Endothelial cell of umbilical vein (primary cell): ENCODE measurements around the gene NRF1. TPM values are rescaled to one million over a fixed set of nuclear protein-coding genes. Genes with fewer than 3 reads are reported as not detected.

Source experiments
- BruUV-seq: library from RNA; stranded (reverse); fragments of 400-500 nt; replicated peaks from 2 replicates; lab custom pipeline; 2021; lab: Mats Ljungman, UMichigan
- CTCF ChIA-PET: fragments of 300-600, 350-600 bp; sonication (Branson Sonifier 250); formaldehyde crosslinking; loops from one replicate; lab custom pipeline; 2021; ENCODE audit warnings: antibody characterized with exemption, inconsistent platforms; lab: Charles Lee
- POLR2A ChIA-PET: fragments of 300-600, 350-600 bp; sonication (Branson Sonifier 250); formaldehyde crosslinking; loops from one replicate; lab custom pipeline; 2021; ENCODE audit warnings: antibody characterized with exemption, inconsistent platforms; lab: Charles Lee
- DNase-seq: peaks from one replicate; pipeline ENCODE4 v3.0.0-alpha.2; 2011; ENCODE audit warnings: low read depth, low spot score
- FAIRE-seq: peaks from 2 replicates; lab custom pipeline; 2011; peaks lifted over from hg19 to GRCh38; lab: Jason Lieb, UNC
- H2AFZ ChIP-seq: 2 replicates; pipeline ENCODE4 v1.6.0; 2012; ENCODE audit warnings: low read depth, low read length, control low read depth, inconsistent platforms
- H3K27ac ChIP-seq: 2 replicates; pipeline ENCODE4 v1.5.1; 2011; ENCODE audit warnings: low read depth, mild to moderate bottlenecking, control low read depth, low read length, moderate library complexity; ENCODE audit not compliant: insufficient read depth
- H3K27me3 ChIP-seq, 2 experiments: 2 replicates each; pipeline versions ENCODE4 v1.6.0 to v1.6.1; 2011; ENCODE audit warnings: low read length in 2 of 2, mixed read lengths in 1 of 2; ENCODE audit not compliant: control insufficient read depth in 2 of 2, insufficient read depth in 2 of 2
- H3K36me3 ChIP-seq, 2 experiments: 2 replicates in 1 of 2; 3 replicates in 1 of 2; pipeline ENCODE4 v1.5.1; 2011; ENCODE audit warnings: low read length in 2 of 2, mild to moderate bottlenecking in 1 of 2, moderate library complexity in 1 of 2; ENCODE audit not compliant: control insufficient read depth in 2 of 2, insufficient read depth in 2 of 2; ENCODE audit errors: extremely low read depth in 1 of 2
- H3K4me1 ChIP-seq: 3 replicates; pipeline ENCODE4 v1.5.1; 2011; ENCODE audit warnings: mild to moderate bottlenecking, low read length; ENCODE audit not compliant: control insufficient read depth, insufficient read depth; ENCODE audit errors: extremely low read depth
- H3K4me2 ChIP-seq: 2 replicates; pipeline ENCODE4 v1.6.1; 2011; ENCODE audit warnings: low read length, control low read depth, mixed read lengths; ENCODE audit not compliant: insufficient read depth
- H3K4me3 ChIP-seq, 3 experiments: fragments of 200-600 bp in 1 of 3; sonication (generic), shearing (Covaris generic) in 1 of 3; replicated peaks in 1 of 3; 2 replicates each; pipeline ENCODE4 v1.5.1; 2011 to 2016; ENCODE audit warnings: control low read depth in 3 of 3, low read length in 3 of 3, mild to moderate bottlenecking in 2 of 3, inconsistent platforms in 1 of 3, low read depth in 1 of 3, moderate library complexity in 1 of 3; ENCODE audit not compliant: insufficient read depth in 1 of 3
- H3K79me2 ChIP-seq: 2 replicates; pipeline ENCODE4 v1.6.0; 2012; ENCODE audit warnings: low read length, inconsistent platforms; ENCODE audit not compliant: control insufficient read depth, insufficient read depth
- H3K9ac ChIP-seq: replicated peaks from 2 replicates; pipeline ENCODE3; 2011; ENCODE audit warnings: low read length, control low read depth; ENCODE audit not compliant: insufficient read depth; ENCODE audit errors: extremely low read depth
- H3K9me1 ChIP-seq: replicated peaks from 3 replicates; pipeline ENCODE4 v1.6.0; 2011; ENCODE audit warnings: mild to moderate bottlenecking, low read length; ENCODE audit not compliant: control insufficient read depth, insufficient read depth; ENCODE audit errors: extremely low read depth
- H3K9me3 ChIP-seq: replicated peaks from 2 replicates; pipeline ENCODE4 v1.5.1; 2012; ENCODE audit warnings: low read length, inconsistent platforms; ENCODE audit not compliant: control insufficient read depth, insufficient read depth
- H4K20me1 ChIP-seq: replicated peaks from 2 replicates; pipeline ENCODE3; 2011; ENCODE audit warnings: mild to moderate bottlenecking, low read length; ENCODE audit not compliant: control insufficient read depth, insufficient read depth; ENCODE audit errors: extremely low read depth
- EZH2 ChIP-seq: IDR thresholded peaks from 2 replicates; pipeline ENCODE4 v1.6.1; 2012; ENCODE audit warnings: borderline replicate concordance, low read depth, mild to moderate bottlenecking, moderate library complexity, low read length, inconsistent platforms; ENCODE audit not compliant: severe bottlenecking
- FOS ChIP-seq: IDR thresholded peaks from 2 replicates; pipeline ENCODE4 v1.6.1; 2011; ENCODE audit warnings: mild to moderate bottlenecking, low read length, moderate library complexity, borderline replicate concordance; ENCODE audit not compliant: insufficient read depth
- GATA2 ChIP-seq: IDR thresholded peaks from 2 replicates; pipeline ENCODE4 v1.7.0; 2011; ENCODE audit warnings: low read depth, mild to moderate bottlenecking, moderate library complexity, mixed read lengths, low read length; ENCODE audit not compliant: insufficient read length, insufficient read depth
- JUN ChIP-seq: IDR thresholded peaks from 2 replicates; pipeline ENCODE4 v1.6.1; 2011; ENCODE audit warnings: borderline replicate concordance, low read depth; ENCODE audit not compliant: insufficient read length, insufficient read depth
- MYC ChIP-seq: IDR thresholded peaks from one replicate; pipeline ENCODE4 v1.6.1; 2011; ENCODE audit warnings: mild to moderate bottlenecking, low read depth, low read length
- POLR2A ChIP-seq: IDR thresholded peaks from 2 replicates; pipeline ENCODE4 v1.6.1; 2012; ENCODE audit warnings: low read depth, mild to moderate bottlenecking, control low read depth, low read length
- POLR2AphosphoS5 ChIP-seq: IDR thresholded peaks from 2 replicates; pipeline ENCODE4 v1.6.1; 2012; ENCODE audit warnings: low read depth, mild to moderate bottlenecking, control low read depth, low read length, moderate library complexity; ENCODE audit not compliant: insufficient read depth
- dilution Hi-C: fragments of 300-500 bp; cut with MboI; formaldehyde crosslinking; loops from one replicate; pipeline ENCODE4 v1.15.0; 2019; ENCODE audit warnings: low sequenced_read_pairs; ENCODE audit not compliant: extremely low pct_ligation_motif_present
- intact Hi-C: fragments of 100-400 bp; cut with micrococcal nuclease; formaldehyde crosslinking; loops from one replicate; pipeline ENCODE4 v1.10.0; 2022
- polyA plus RNA-seq, 4 experiments: library from polyadenylated mRNA; depleted of rRNA in 3 of 4; stranded (reverse) in 3 of 4; unstranded in 1 of 4; fragments of >200 nt; gene quantifications; 2 replicates each; pipeline versions ENCODE4 v1.2.1 to v1.2.3, GENCODE V29; 2011 to 2012; ENCODE audit warnings: missing spikeins in 1 of 4
- total RNA-seq: library from RNA; stranded (reverse); gene quantifications from 2 replicates; pipeline ENCODE4 v1.2.3, GENCODE V29; 2021
- TF ChIP-seq, protein P1 (sequence below), 2 donors: IDR thresholded peaks; 1 replicate in 1 of 2; 2 replicates in 1 of 2; pipeline ENCODE4 v1.5.1; 2011; ENCODE audit warnings: low read length in 2 of 2, mild to moderate bottlenecking in 2 of 2, moderate library complexity in 2 of 2, control low read depth in 1 of 2, inconsistent platforms in 1 of 2, low read depth in 1 of 2; ENCODE audit not compliant: insufficient read depth in 1 of 2; ENCODE audit errors: extremely low read depth in 1 of 2
- TF ChIP-seq, protein P2 (sequence below): IDR thresholded peaks from 2 replicates; pipeline ENCODE4 v1.6.1; 2011; ENCODE audit not compliant: insufficient read depth, insufficient read length

The NRF1 gene
- total and polyA plus RNA-seq, 2 donors (not counting 3 experiments of a cell fraction or from before 2014, with no cell fraction given): 14.6 to 20.3 TPM

DNA sequence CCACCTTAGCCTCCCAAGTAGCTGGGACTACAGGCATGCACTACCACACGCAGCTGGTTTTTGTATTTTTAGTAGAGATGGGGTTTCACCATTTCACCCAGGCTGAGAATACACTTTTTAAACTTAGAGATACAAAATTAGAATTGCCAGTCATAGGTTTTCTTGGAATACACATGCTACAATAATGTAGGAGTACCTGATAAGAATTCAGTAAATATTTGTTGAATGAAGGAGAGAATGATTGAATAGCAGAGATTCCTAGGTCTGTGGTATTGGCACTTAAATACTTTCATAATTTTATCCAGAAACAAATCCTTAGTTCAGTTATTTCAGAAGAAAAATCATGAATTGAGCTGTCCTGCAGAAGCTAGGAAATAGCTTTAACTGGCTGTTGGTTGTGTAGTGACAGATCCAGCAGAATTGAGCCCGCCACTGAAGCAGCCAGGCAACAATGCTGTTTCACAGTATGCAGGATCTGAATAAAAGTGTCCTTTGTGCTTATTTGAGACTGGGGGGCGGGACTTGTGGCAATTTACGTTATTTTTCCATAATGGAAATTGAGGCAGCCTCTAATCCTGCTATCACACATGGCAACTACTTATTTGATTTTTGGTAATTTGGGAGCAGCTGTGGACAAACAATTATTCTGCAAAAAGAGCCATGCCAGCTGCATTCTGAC is 31.5 kb downstream of the NRF1 start:
- Histone ChIP-seq H4K20me1 (peaks cover 2% of the 10 kb centered on the region), H3K27me3 (no peaks in the 10 kb centered on the region), H3K27ac (no peak overlapping the region), H3K79me2 (peaks cover 10% of the 10 kb centered on the region), H3K4me3 (no peak overlapping the region), H3K4me1 (peaks cover 16% of the 10 kb centered on the region), H3K9me1 (no peaks in the 10 kb centered on the region), H3K4me2 (peak overlapping the region; percentile 68), H2AFZ (no peak overlapping the region), H3K36me3 (no peaks in the 10 kb centered on the region), H3K9ac (no peak overlapping the region), H3K9me3 (no peaks in the 10 kb centered on the region)
- ChIA-PET CTCF (interaction anchor here (0.8 to 9.2 kb wide), 38 partner anchors 9 to 479 kb away, joined by 3 to 133 read pairs (median 6); partner anchors contain the start of gene NRF1), POLR2A (no interaction called here)
- dilution Hi-C loops (no loop called here), intact Hi-C loops (loop anchor here (5.0 kb wide), 2 partner anchors 141 to 369 kb away; partner anchors contain the start of gene SMKR1)
- BruUV-seq: no TSS peak
- FAIRE-seq (no peak), DNase-seq (no peak)
- TF ChIP-seq JUN (no peak), MYC (no peak), POLR2A (no peak), POLR2AphosphoS5 (no peak), EZH2 (no peak), GATA2 (no peak), FOS (no peak)
- TF ChIP-seq, protein P1, sequence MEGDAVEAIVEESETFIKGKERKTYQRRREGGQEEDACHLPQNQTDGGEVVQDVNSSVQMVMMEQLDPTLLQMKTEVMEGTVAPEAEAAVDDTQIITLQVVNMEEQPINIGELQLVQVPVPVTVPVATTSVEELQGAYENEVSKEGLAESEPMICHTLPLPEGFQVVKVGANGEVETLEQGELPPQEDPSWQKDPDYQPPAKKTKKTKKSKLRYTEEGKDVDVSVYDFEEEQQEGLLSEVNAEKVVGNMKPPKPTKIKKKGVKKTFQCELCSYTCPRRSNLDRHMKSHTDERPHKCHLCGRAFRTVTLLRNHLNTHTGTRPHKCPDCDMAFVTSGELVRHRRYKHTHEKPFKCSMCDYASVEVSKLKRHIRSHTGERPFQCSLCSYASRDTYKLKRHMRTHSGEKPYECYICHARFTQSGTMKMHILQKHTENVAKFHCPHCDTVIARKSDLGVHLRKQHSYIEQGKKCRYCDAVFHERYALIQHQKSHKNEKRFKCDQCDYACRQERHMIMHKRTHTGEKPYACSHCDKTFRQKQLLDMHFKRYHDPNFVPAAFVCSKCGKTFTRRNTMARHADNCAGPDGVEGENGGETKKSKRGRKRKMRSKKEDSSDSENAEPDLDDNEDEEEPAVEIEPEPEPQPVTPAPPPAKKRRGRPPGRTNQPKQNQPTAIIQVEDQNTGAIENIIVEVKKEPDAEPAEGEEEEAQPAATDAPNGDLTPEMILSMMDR (IDR thresholded peaks at IDR 0.05; ENCODE audit: extremely low read depth in 1 of 2, insufficient read depth in 1 of 2, low read depth in 1 of 2, low read length in 2 of 2): no peak
- TF ChIP-seq, protein P2, sequence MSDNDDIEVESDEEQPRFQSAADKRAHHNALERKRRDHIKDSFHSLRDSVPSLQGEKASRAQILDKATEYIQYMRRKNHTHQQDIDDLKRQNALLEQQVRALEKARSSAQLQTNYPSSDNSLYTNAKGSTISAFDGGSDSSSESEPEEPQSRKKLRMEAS: no peak
